ENCODE data around the gene APBB1IP.
"Not testable (repeated sequence)": the region's sequence is repeated elsewhere in the genome, so short reads cannot be mapped to it uniquely, and the experiment has no call there.

- TF ChIP-seq EZH2 (IDR thresholded peaks at IDR 0.05); POLR2AphosphoS5 (IDR thresholded peaks at IDR 0.05; ENCODE audit: borderline replicate concordance, low read depth, low read length): not testable (repeated sequence)
These were observed 166.4 kb downstream of the APBB1IP start for GRCh38 chr10:26604320-26605093.

All from SK-N-MC (cell line).